GM12891 (cell line): ENCODE measurements around the gene UGT1A4.
"Not testable (repeated sequence)": the region's sequence is repeated elsewhere in the genome, so short reads cannot be mapped to it uniquely, and the experiment has no call there.

Source experiments
- DNase-seq: peaks from one replicate; pipeline ENCODE4 v3.0.0; 2011; ENCODE audit warnings: low spot score; ENCODE audit not compliant: insufficient read length
- FAIRE-seq: peaks from 2 replicates; lab custom pipeline; 2011; peaks lifted over from hg19 to GRCh38; lab: Jason Lieb, UNC
- PAX5 ChIP-seq: IDR thresholded peaks from 2 replicates; pipeline ENCODE4 v1.6.1; 2011; ENCODE audit warnings: low read length, moderate library complexity, mild to moderate bottlenecking; ENCODE audit not compliant: insufficient read depth, severe bottlenecking
- POLR2A ChIP-seq: IDR thresholded peaks from 2 replicates; pipeline ENCODE4 v1.6.1; 2011; ENCODE audit warnings: low read depth, low read length, control low read depth
- POLR2AphosphoS5 ChIP-seq: IDR thresholded peaks from 2 replicates; pipeline ENCODE4 v1.6.1; 2011; ENCODE audit warnings: low read depth, low read length, control low read depth
- POU2F2 ChIP-seq: IDR thresholded peaks from 2 replicates; pipeline ENCODE4 v1.6.1; 2011; ENCODE audit warnings: low read depth, mild to moderate bottlenecking, control low read depth, low read length, moderate library complexity
- SPI1 ChIP-seq: IDR thresholded peaks from 2 replicates; pipeline ENCODE4 v1.6.1; 2011; ENCODE audit warnings: low read depth, low read length, control low read depth
- TAF1 ChIP-seq: IDR thresholded peaks from 2 replicates; pipeline ENCODE4 v1.6.1; 2011; ENCODE audit warnings: low read depth, low read length, control low read depth

UGT1A4 gene

DNA sequence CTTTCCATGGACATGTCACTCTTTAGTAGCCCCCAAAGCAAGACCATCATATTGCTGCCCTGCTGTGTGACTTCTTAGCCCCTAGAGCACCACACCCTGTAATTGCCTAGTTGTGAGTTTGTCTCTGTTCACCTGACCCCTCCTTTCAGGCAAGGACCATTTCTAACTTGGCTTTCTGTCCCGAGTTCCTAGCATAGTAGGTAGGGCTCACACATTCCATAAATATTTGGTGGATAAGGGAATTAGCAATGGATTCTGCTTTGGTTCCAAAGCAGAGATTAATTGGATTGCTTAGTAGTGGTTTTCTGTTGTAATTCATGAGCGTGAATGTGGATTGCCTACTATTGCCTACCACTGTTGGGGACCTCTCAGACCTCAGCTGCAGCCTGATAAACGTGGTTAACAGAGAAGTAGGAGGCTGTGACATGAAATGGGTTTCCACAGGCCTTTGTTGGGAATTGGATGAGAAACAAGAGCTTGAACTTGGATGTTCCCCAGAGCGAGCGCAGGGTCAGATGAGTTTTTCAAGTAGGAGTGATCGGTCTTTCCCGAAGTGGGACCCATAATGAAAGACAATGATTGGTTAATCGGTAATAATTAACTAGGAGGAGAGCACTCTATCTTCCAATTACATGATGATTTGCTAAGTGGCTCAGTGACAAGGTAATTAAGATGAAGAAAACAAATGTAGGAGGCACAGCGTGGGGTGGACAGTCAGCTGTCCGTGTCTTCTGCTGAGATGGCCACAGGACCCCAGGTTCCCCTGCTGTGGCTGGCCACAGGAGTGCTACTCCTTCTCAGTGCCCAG is 28.1 kb downstream of the UGT1A4 start:
- TF ChIP-seq POLR2A = no peak
- TF ChIP-seq SPI1 = no peak
- TF ChIP-seq PAX5 = no peak
- no peak for TF ChIP-seq POU2F2
- no peak for TF ChIP-seq POLR2AphosphoS5
- TF ChIP-seq TAF1 = no peak
- FAIRE-seq = no peak

DNA sequence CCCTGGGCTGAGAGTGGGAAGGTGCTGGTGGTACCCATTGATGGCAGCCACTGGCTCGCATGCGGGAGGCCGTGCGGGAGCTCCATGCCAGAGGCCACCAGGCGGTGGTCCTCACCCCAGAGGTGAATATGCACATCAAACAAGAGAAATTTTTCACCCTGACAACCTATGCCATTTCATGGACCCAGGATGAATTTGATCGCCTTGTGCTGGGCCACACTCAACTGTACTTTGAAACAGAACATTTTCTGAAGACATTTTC is 28.7 kb downstream of the UGT1A4 start:
- DNase-seq (no peak), FAIRE-seq (no peak)
- no peak for TF ChIP-seq POU2F2
- TF ChIP-seq POLR2A = no peak
- TF ChIP-seq PAX5 = no peak
- no peak for TF ChIP-seq POLR2AphosphoS5
- TF ChIP-seq TAF1 = no peak

More for the DNA sequence above, 28.1 kb downstream of the UGT1A4 start:
- no peak for DNase-seq

DNA sequence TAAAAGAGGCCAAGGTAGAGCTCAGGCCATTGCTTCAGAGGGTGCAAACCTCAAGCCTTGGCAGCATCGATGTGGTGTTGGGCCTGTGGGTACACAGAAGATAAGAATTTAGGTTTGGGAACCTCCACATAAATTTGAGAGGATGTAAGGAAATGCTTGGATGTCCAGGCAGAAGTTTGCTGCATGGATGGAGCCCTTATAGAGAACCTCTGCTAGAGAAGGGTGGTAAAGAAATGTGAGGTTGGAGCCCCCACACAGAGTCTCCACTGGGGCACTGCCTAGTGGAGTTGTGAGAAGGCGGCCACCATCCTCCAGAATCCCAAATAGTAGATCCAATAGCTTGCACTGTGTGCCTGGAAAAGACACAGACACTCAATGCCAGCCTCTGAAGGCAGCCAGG is 32.2 kb downstream of the UGT1A4 start:
- FAIRE-seq, DNase-seq: not testable (repeated sequence)

DNA sequence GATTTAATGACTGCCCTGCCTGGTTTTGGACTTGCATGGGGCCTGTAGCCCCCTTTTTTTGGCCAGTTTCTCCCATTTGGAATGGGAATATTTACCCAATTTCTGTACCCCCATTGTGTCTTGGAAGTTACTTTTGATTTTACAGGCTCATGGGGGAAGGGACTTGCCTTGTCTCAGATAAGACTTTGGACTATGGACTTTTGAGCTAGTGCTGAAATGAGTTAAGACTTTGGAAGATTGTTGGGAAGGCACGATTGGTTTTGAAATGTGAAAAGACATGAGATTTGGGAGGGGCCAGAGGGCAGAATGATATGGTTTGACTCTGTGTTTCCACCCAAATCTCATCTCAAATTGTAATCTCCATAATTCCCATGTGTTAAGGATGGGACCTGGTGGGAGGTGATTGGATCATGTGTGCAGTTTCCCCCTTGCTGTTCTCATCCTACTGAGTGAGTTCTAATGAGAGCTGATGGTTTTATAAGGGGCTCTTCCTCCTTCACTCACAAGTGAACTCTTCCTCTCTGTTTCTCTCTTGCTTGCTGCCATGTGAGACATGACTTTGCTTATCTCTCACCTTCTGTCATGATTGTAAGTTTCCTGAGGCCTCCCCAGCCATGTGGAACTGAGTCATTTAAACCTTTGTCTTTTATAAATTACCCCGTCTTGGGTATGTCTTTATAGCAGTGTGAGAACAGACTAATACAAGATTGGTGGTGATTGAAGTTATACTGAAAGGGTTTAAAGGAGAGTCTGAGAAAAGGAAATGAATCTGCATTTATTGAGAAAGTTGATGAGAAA is 32.9 kb downstream of the UGT1A4 start:
- not testable (repeated sequence) for FAIRE-seq, DNase-seq

DNA sequence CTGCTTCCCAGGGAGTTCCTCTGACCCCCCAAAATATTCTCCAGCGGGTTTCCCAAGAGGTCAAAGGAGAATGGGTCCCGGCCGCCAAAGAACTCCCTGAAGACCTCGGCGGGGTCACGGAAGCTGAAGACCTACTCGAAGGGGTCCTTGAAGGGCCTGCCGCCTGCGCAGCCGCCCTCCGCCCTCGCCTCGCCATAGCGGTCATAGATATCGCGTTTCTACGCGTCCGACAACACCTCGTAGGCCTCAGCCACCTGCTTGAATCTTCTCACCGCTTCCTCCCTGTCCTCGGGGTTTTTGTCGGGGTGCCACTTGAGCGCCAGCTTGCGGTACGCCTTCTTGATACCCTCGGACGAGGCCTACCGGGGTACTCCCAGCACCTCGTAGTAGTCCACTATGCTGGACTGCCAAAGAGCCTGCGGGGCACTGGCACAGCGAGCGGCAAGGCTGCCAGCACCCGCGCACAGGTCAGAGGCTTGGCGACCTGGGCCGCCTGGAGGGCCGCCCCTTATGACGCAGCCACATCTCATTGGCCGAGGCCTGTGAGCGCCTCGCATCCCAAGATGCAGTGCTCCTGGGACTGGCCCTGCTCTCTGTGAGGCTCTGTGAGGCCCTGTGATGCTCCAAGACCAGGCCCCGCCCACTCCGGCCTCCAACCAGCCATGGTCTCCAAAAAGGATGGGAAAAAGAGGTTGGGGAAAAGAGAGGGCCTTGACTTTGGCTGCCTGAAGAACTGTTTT is 36.5 kb downstream of the UGT1A4 start:
- TF ChIP-seq SPI1 = no peak
- DNase-seq (no peak), FAIRE-seq (no peak)

DNA sequence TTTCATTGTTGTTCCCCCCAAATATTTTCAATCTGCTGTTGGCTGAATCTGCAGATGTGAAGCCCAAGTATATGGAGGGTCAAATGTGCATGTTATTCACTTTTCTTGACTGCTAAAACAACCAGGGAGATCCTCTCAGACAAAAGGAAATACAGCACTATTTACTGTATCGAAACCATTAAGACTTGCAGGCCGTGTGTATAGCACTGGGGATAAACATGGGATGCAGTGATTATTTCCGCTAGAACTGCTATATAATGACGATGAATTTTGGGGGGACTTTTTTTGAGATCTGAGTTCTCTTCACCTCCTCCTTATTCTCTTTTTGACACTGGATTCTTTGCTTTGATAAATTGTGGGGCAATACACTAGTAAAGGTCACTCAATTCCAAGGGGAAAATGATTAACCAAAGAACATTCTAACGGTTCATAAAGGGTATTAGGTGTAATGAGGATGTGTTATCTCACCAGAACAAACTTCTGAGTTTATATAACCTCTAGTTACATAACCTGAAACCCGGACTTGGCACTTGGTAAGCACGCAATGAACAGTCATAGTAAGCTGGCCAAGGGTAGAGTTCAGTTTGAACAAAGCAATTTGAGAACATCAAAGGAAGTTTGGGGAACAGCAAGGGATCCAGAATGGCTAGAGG is 38.0 kb downstream of the UGT1A4 start:
- no peak for TF ChIP-seq SPI1
- TF ChIP-seq POLR2AphosphoS5 = no peak
- no peak for TF ChIP-seq POU2F2
- no peak for TF ChIP-seq PAX5
- no peak for TF ChIP-seq POLR2A
- no peak for TF ChIP-seq TAF1
- FAIRE-seq (no peak), DNase-seq (no peak)

DNA sequence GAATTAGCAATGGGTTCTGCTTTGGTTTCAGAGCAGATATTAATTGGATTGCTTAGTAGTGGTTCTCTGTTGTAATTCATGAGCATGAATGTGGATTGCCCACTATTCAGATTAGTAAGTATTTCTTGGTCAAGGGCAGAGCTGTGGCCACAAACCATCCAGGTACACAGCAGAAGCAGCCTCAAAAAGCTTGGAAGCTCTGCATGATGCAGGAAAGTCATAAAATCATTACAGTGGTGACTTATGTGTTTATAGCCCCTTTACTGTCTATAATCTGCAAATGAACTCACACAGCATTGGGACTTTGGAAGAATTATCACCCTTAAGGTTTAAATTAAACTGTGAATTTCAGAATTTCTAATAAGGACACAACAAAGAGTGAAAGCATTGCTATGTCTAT is 39.6 kb downstream of the UGT1A4 start:
- FAIRE-seq = no peak

DNA sequence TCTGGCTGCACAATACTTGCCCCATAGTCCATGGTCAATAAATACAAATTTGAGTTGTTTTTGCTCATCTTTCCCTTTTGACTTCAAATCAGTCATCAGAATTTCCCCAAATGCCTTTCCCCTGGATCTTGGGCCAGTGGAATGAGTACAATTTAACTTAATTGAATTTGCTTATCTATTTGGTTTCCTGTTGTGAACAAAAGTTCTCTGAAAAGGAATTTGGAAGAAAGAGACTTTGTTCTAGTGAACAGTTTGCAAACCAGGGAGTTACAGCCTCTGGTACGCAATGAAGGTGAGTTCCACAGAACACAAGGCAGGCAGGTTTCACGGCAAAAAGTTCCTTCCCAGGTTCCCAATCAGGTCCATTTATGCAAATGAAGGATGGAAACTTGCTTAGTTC is 40.3 kb downstream of the UGT1A4 start:
- TF ChIP-seq TAF1 (no peak), PAX5 (no peak), POLR2AphosphoS5 (no peak), POU2F2 (no peak), SPI1 (no peak), POLR2A (no peak)
- FAIRE-seq = no peak

More for the DNA sequence above, 39.6 kb downstream of the UGT1A4 start:
- TF ChIP-seq POU2F2 (no peak), TAF1 (no peak), PAX5 (no peak), SPI1 (no peak), POLR2A (no peak), POLR2AphosphoS5 (no peak)
- no peak for DNase-seq

DNA sequence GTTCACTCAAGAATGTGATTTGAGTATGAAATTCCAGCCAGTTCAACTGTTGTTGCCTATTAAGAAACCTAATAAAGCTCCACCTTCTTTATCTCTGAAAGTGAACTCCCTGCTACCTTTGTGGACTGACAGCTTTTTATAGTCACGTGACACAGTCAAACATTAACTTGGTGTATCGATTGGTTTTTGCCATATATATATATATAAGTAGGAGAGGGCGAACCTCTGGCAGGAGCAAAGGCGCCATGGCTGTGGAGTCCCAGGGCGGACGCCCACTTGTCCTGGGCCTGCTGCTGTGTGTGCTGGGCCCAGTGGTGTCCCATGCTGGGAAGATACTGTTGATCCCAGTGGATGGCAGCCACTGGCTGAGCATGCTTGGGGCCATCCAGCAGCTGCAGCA is 41.5 kb downstream of the UGT1A4 start, which contains the start of gene UGT1A1:
UGT1A1 (plus strand) TSS at position 228 of the 400 bp plus-strand sequence; CDS start at position 246, 18 bp downstream.
- FAIRE-seq (no peak), DNase-seq (no peak)
- TF ChIP-seq PAX5 = no peak
- no peak for TF ChIP-seq POU2F2

More for the DNA sequence above, 40.3 kb downstream of the UGT1A4 start:
- no peak for DNase-seq

DNA sequence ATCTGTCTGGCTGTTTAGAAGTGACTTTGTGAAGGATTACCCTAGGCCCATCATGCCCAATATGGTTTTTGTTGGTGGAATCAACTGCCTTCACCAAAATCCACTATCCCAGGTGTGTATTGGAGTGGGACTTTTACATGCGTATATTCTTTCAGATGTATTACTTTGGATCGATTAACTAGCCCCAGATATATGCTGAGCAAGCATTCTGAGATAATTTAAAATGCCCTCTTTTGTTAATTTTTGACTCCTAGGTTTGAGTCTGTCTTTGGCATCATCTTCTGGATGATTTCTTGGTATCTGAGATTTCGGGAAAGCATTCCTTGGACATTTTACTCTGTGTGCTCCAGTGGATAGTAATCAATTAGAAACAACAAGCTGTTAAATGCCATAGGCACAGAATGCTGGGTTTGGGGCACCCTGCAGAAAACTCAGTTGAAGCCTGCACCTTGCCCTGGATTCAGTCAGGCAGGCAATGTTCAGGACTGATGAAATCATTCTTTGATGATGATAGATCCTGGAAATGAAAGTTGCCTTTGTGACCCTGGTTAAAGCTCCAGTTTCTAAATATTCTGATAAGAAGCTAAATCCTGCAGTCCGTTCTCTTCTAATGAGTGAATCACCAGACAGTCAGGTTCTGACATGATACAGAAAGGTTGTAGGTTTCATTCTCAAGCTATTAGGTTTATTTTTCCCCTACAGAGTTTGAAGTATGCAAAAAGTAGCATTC is 42.7 kb downstream of the UGT1A4 start:
- no peak for DNase-seq
- FAIRE-seq = no peak
- TF ChIP-seq POLR2A (no peak), TAF1 (no peak), SPI1 (no peak), POLR2AphosphoS5 (no peak), PAX5 (no peak), POU2F2 (no peak)
